ENCODE results near the gene OLFM3.

OLFM3 gene

GRCh38 chr1:101996825-101997465, at the start of gene OLFM3:
Gene OLFM3, minus strand, starts transcription at chr1:101996926.
- TF ChIP-seq, protein P1, sequence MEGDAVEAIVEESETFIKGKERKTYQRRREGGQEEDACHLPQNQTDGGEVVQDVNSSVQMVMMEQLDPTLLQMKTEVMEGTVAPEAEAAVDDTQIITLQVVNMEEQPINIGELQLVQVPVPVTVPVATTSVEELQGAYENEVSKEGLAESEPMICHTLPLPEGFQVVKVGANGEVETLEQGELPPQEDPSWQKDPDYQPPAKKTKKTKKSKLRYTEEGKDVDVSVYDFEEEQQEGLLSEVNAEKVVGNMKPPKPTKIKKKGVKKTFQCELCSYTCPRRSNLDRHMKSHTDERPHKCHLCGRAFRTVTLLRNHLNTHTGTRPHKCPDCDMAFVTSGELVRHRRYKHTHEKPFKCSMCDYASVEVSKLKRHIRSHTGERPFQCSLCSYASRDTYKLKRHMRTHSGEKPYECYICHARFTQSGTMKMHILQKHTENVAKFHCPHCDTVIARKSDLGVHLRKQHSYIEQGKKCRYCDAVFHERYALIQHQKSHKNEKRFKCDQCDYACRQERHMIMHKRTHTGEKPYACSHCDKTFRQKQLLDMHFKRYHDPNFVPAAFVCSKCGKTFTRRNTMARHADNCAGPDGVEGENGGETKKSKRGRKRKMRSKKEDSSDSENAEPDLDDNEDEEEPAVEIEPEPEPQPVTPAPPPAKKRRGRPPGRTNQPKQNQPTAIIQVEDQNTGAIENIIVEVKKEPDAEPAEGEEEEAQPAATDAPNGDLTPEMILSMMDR (IDR thresholded peaks at IDR 0.05; ENCODE audit: poor library complexity, severe bottlenecking) = no peak
- ATAC-seq (ENCODE audit: low read depth) (peak; percentile 75), DNase-seq (ENCODE audit: low spot score) (no peak)
- no peak within 1 kb of the TSS for H3K4me3 ChIP-seq (ENCODE audit: severe bottlenecking)
- peaks cover 2% of the 10 kb centered on the region for H3K9me3 ChIP-seq (ENCODE audit: severe bottlenecking)
- H3K27me3 ChIP-seq (ENCODE audit: insufficient read depth, poor library complexity, severe bottlenecking) = peaks cover 29% of the 10 kb centered on the region
- no peaks in the 10 kb centered on the region for H3K4me1 ChIP-seq (ENCODE audit: insufficient read depth, poor library complexity, severe bottlenecking)
- no peak within 1 kb of the TSS for H3K27ac ChIP-seq (ENCODE audit: poor library complexity, severe bottlenecking)
- H3K36me3 ChIP-seq (ENCODE audit: low read depth) = no peaks in the 10 kb centered on the region

DNA sequence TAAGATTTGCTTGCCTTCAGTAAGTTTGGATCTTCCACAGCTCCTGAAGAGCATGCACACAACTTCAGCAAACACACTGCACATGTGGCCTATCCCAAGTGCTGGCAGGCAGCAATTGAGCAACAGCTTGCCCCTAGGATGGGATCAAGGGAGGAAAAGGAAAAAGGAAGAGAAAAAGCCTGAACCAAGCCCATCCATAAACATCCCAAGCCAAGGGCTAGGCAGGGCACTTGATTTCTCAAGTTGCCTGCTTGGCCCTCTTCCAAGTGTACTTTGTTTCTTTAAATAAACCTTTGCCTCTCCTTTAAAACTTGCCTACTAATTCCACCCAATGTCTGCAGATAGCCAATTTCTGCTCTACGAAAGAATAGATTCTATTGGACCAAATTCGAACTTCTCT, 49.0 kb upstream of the OLFM3 start:
- DNase-seq (ENCODE audit: low spot score) = no peak
- Histone ChIP-seq H3K36me3 (ENCODE audit: low read depth) (no peaks in the 10 kb centered on the region), H3K4me3 (ENCODE audit: severe bottlenecking) (no peak overlapping the region), H3K27ac (ENCODE audit: poor library complexity, severe bottlenecking) (no peak overlapping the region), H3K9me3 (ENCODE audit: severe bottlenecking) (no peaks in the 10 kb centered on the region), H3K27me3 (ENCODE audit: insufficient read depth, poor library complexity, severe bottlenecking) (no peaks in the 10 kb centered on the region), H3K4me1 (ENCODE audit: insufficient read depth, poor library complexity, severe bottlenecking) (no peaks in the 10 kb centered on the region)
- TF ChIP-seq, protein P1 (IDR thresholded peaks at IDR 0.05; ENCODE audit: poor library complexity, severe bottlenecking) = no peak
- ATAC-seq (ENCODE audit: low read depth) = no peak

GRCh38 chr1:102032534-102032933, 35.8 kb upstream of the OLFM3 start:
- Histone ChIP-seq H3K4me3 (ENCODE audit: severe bottlenecking) (no peak overlapping the region), H3K27ac (ENCODE audit: poor library complexity, severe bottlenecking) (no peak overlapping the region), H3K9me3 (ENCODE audit: severe bottlenecking) (no peaks in the 10 kb centered on the region), H3K4me1 (ENCODE audit: insufficient read depth, poor library complexity, severe bottlenecking) (no peaks in the 10 kb centered on the region), H3K36me3 (ENCODE audit: low read depth) (no peaks in the 10 kb centered on the region), H3K27me3 (ENCODE audit: insufficient read depth, poor library complexity, severe bottlenecking) (no peaks in the 10 kb centered on the region)
- TF ChIP-seq, protein P1 (IDR thresholded peaks at IDR 0.05; ENCODE audit: poor library complexity, severe bottlenecking) = no peak
- DNase-seq (ENCODE audit: low spot score) = no peak
- no peak for ATAC-seq (ENCODE audit: low read depth)

GRCh38 chr1:102019530-102019929, 22.8 kb upstream of the OLFM3 start:
- Histone ChIP-seq H3K27me3 (ENCODE audit: insufficient read depth, poor library complexity, severe bottlenecking) (no peaks in the 10 kb centered on the region), H3K4me3 (ENCODE audit: severe bottlenecking) (no peak overlapping the region), H3K9me3 (ENCODE audit: severe bottlenecking) (no peaks in the 10 kb centered on the region), H3K36me3 (ENCODE audit: low read depth) (no peaks in the 10 kb centered on the region), H3K27ac (ENCODE audit: poor library complexity, severe bottlenecking) (no peak overlapping the region), H3K4me1 (ENCODE audit: insufficient read depth, poor library complexity, severe bottlenecking) (no peaks in the 10 kb centered on the region)
- no peak for ATAC-seq (ENCODE audit: low read depth)
- TF ChIP-seq, protein P1 (IDR thresholded peaks at IDR 0.05; ENCODE audit: poor library complexity, severe bottlenecking) = no peak
- DNase-seq (ENCODE audit: low spot score) = no peak

DNA sequence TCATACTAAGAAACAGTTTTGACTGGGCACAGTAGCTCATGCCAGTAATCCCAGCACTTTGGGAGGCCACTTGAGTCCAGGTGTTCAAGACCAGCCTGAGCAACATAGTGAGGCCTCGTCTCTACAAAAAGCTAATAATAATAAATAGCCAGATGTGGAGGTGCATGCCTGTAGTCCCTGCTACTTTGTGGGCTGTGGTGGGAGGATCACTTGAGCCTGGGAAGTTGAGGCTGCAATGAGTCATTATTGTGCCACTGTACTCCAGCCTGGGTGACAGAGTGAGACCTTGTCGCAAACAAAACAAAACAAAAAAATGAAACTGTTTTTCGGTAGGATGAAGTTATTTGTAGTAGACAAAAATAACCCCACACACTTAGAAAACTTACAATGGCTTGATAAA, 19.0 kb upstream of the OLFM3 start:
- no peaks in the 10 kb centered on the region for H3K36me3 ChIP-seq (ENCODE audit: low read depth)
- ATAC-seq (ENCODE audit: low read depth) (no peak), DNase-seq (ENCODE audit: low spot score) (no peak)
- H3K9me3 ChIP-seq (ENCODE audit: severe bottlenecking) = no peaks in the 10 kb centered on the region
- TF ChIP-seq, protein P1 (IDR thresholded peaks at IDR 0.05; ENCODE audit: poor library complexity, severe bottlenecking) = no peak
- H3K4me3 ChIP-seq (ENCODE audit: severe bottlenecking) = no peak overlapping the region
- no peaks in the 10 kb centered on the region for H3K27me3 ChIP-seq (ENCODE audit: insufficient read depth, poor library complexity, severe bottlenecking)
- no peaks in the 10 kb centered on the region for H3K4me1 ChIP-seq (ENCODE audit: insufficient read depth, poor library complexity, severe bottlenecking)
- H3K27ac ChIP-seq (ENCODE audit: poor library complexity, severe bottlenecking) = no peak overlapping the region
